GM12878 (cell line): ENCODE results near the gene PMAIP1. TPM values are rescaled to one million over a fixed set of nuclear protein-coding genes. Genes with fewer than 3 reads are reported as not detected.

ENCODE experiments used
- DPF2 ChIP-seq: fragments of 450-650 bp; IDR thresholded peaks from 2 replicates; pipeline ENCODE4 v1.6.1; 2017; ENCODE audit warnings: mild to moderate bottlenecking
- EED ChIP-seq: sonication (generic); IDR thresholded peaks from 2 replicates; pipeline ENCODE4 v1.6.1; 2016; ENCODE audit warnings: antibody characterized with exemption, low read depth
- JUNB ChIP-seq: IDR thresholded peaks from 2 replicates; pipeline ENCODE4 v1.6.1; 2016; ENCODE audit warnings: antibody characterized with exemption, mild to moderate bottlenecking
- KLF5 ChIP-seq: fragments of 450-650 bp; IDR thresholded peaks from 2 replicates; pipeline ENCODE4 v1.6.1; 2014; ENCODE audit warnings: mild to moderate bottlenecking; ENCODE audit not compliant: partially characterized antibody
- MEF2B ChIP-seq: fragments of 450-650 bp; IDR thresholded peaks from 2 replicates; pipeline ENCODE4 v1.6.1; 2018; ENCODE audit warnings: mild to moderate bottlenecking, moderate library complexity; ENCODE audit not compliant: partially characterized antibody, poor library complexity, severe bottlenecking
- POLR2A ChIP-seq: IDR thresholded peaks from 2 replicates; pipeline ENCODE4 v1.6.1; 2011; ENCODE audit warnings: low read depth, mild to moderate bottlenecking, low read length
- SIN3A ChIP-seq: IDR thresholded peaks from 2 replicates; pipeline ENCODE4 v1.6.1; 2012; ENCODE audit warnings: low read depth, low read length, improper control_type of control experiment
- SP1 ChIP-seq: IDR thresholded peaks from one replicate; pipeline ENCODE4 v1.6.1; 2011; ENCODE audit warnings: low read depth, low read length
- SREBF1 ChIP-seq: IDR thresholded peaks from 2 replicates; pipeline ENCODE4 v1.6.1; 2012; ENCODE audit warnings: mild to moderate bottlenecking, low read length
- TCF3 ChIP-seq: IDR thresholded peaks from 2 replicates; pipeline ENCODE4 v1.6.1; 2012; ENCODE audit warnings: low read depth, mild to moderate bottlenecking, low read length, borderline replicate concordance; ENCODE audit not compliant: insufficient read depth
- ZSCAN29 ChIP-seq: fragments of 450-650 bp; IDR thresholded peaks from 2 replicates; pipeline ENCODE4 v1.6.1; 2017; ENCODE audit warnings: mild to moderate bottlenecking, moderate library complexity
- polyA plus RNA-seq, 11 experiments: library from polyadenylated mRNA; depleted of rRNA in 4 of 11; unstranded in 6 of 11; stranded (reverse) in 5 of 11; fragments of >200 nt; fragmentation: Nextera tagmentation in 4 of 11; fragmentation: Illumina TruSeq in 1 of 11; extraction: Ambion mirVana in 4 of 11; extraction: Trizol in 1 of 11; gene quantifications; 1 replicate in 1 of 11; 2 replicates in 10 of 11; pipeline versions ENCODE4 v1.2.1 to v1.2.3, GENCODE V29; 2011 to 2016; ENCODE audit warnings: inconsistent platforms in 2 of 11, missing spikeins in 2 of 11, low read depth in 1 of 11
- total RNA-seq, 4 experiments: library from RNA; depleted of rRNA in 3 of 4; stranded (reverse); fragments of >200 nt in 3 of 4; fragmentation: Illumina TruSeq in 1 of 4; extraction: Trizol in 1 of 4; gene quantifications; 2 replicates each; pipeline versions ENCODE4 v1.2.1 to v1.2.3, GENCODE V29; 2013 to 2021
- TF ChIP-seq, protein P1 (sequence below): fragments of 450-650 bp; IDR thresholded peaks from 2 replicates; pipeline ENCODE4 v1.6.1; 2017; ENCODE audit warnings: mild to moderate bottlenecking, low read depth, inconsistent platforms; ENCODE audit not compliant: poor library complexity, severe bottlenecking
- TF ChIP-seq, protein P2 (sequence below): fragments of 450-650 bp; conservative IDR thresholded peaks from 2 replicates; pipeline ENCODE4 v1.6.1; 2017; ENCODE audit warnings: mild to moderate bottlenecking, moderate library complexity
- TF ChIP-seq, protein P3 (sequence below): IDR thresholded peaks from 2 replicates; pipeline ENCODE4 v1.6.1; 2011; ENCODE audit warnings: borderline replicate concordance, low read depth, mild to moderate bottlenecking, moderate library complexity, low read length; ENCODE audit not compliant: insufficient read depth, poor library complexity, severe bottlenecking
- TF ChIP-seq, protein P4 (sequence below): fragments of 450-650 bp; IDR thresholded peaks from 2 replicates; pipeline ENCODE4 v1.6.1; 2016; ENCODE audit warnings: mild to moderate bottlenecking
- TF ChIP-seq, protein P5 (sequence below): fragments of 450-650 bp; formaldehyde crosslinking; IDR thresholded peaks from 2 replicates; pipeline ENCODE4 v1.4.0; 2020; ENCODE audit warnings: mild to moderate bottlenecking, moderate library complexity

The PMAIP1 gene
- total and polyA plus RNA-seq, 10 of the 15 experiments (the other 5 are each of a cell fraction or from before 2014, with no cell fraction given) = 74.0 to 219 (median 112) TPM

DNA sequence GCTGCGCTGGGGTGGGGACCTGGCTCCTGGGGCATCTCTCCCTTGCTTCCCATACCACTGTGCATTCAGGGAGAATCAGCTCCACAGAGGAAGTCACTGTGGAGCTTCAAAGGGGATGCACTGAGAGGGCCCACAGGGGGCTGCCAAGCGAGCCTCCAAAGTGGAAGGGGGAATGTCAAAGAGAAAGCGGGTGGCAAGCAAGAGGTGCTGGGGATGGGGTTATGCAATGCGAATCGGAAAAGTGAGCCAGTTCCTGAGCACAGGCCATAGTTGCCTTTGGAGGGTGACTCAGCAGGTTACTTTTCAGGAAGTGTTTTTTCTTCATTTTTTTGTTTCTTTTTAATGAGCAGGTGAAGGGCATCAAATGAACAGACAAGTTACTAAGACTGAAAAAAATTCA, 17.6 kb downstream of the PMAIP1 start (continued):
- TF ChIP-seq, protein P1, sequence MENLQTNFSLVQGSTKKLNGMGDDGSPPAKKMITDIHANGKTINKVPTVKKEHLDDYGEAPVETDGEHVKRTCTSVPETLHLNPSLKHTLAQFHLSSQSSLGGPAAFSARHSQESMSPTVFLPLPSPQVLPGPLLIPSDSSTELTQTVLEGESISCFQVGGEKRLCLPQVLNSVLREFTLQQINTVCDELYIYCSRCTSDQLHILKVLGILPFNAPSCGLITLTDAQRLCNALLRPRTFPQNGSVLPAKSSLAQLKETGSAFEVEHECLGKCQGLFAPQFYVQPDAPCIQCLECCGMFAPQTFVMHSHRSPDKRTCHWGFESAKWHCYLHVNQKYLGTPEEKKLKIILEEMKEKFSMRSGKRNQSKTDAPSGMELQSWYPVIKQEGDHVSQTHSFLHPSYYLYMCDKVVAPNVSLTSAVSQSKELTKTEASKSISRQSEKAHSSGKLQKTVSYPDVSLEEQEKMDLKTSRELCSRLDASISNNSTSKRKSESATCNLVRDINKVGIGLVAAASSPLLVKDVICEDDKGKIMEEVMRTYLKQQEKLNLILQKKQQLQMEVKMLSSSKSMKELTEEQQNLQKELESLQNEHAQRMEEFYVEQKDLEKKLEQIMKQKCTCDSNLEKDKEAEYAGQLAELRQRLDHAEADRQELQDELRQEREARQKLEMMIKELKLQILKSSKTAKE = no peak
- TF ChIP-seq SP1 (no peak), POLR2A (no peak), EED (peak; percentile 16; the same call in 1 of the 2 replicates), SREBF1 (no peak), DPF2 (no peak), JUNB (0 out of 2 replicates have a peak, but pooled peaks have one; percentile 30), MEF2B (no peak), ZSCAN29 (no peak), TCF3 (no peak), KLF5 (no peak), SIN3A (no peak)
- TF ChIP-seq, protein P2, sequence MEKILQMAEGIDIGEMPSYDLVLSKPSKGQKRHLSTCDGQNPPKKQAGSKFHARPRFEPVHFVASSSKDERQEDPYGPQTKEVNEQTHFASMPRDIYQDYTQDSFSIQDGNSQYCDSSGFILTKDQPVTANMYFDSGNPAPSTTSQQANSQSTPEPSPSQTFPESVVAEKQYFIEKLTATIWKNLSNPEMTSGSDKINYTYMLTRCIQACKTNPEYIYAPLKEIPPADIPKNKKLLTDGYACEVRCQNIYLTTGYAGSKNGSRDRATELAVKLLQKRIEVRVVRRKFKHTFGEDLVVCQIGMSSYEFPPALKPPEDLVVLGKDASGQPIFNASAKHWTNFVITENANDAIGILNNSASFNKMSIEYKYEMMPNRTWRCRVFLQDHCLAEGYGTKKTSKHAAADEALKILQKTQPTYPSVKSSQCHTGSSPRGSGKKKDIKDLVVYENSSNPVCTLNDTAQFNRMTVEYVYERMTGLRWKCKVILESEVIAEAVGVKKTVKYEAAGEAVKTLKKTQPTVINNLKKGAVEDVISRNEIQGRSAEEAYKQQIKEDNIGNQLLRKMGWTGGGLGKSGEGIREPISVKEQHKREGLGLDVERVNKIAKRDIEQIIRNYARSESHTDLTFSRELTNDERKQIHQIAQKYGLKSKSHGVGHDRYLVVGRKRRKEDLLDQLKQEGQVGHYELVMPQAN = no peak
- TF ChIP-seq, protein P3, sequence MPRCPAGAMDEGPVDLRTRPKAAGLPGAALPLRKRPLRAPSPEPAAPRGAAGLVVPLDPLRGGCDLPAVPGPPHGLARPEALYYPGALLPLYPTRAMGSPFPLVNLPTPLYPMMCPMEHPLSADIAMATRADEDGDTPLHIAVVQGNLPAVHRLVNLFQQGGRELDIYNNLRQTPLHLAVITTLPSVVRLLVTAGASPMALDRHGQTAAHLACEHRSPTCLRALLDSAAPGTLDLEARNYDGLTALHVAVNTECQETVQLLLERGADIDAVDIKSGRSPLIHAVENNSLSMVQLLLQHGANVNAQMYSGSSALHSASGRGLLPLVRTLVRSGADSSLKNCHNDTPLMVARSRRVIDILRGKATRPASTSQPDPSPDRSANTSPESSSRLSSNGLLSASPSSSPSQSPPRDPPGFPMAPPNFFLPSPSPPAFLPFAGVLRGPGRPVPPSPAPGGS = no peak
- TF ChIP-seq, protein P4, sequence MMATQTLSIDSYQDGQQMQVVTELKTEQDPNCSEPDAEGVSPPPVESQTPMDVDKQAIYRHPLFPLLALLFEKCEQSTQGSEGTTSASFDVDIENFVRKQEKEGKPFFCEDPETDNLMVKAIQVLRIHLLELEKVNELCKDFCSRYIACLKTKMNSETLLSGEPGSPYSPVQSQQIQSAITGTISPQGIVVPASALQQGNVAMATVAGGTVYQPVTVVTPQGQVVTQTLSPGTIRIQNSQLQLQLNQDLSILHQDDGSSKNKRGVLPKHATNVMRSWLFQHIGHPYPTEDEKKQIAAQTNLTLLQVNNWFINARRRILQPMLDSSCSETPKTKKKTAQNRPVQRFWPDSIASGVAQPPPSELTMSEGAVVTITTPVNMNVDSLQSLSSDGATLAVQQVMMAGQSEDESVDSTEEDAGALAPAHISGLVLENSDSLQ = no peak
- TF ChIP-seq, protein P5, sequence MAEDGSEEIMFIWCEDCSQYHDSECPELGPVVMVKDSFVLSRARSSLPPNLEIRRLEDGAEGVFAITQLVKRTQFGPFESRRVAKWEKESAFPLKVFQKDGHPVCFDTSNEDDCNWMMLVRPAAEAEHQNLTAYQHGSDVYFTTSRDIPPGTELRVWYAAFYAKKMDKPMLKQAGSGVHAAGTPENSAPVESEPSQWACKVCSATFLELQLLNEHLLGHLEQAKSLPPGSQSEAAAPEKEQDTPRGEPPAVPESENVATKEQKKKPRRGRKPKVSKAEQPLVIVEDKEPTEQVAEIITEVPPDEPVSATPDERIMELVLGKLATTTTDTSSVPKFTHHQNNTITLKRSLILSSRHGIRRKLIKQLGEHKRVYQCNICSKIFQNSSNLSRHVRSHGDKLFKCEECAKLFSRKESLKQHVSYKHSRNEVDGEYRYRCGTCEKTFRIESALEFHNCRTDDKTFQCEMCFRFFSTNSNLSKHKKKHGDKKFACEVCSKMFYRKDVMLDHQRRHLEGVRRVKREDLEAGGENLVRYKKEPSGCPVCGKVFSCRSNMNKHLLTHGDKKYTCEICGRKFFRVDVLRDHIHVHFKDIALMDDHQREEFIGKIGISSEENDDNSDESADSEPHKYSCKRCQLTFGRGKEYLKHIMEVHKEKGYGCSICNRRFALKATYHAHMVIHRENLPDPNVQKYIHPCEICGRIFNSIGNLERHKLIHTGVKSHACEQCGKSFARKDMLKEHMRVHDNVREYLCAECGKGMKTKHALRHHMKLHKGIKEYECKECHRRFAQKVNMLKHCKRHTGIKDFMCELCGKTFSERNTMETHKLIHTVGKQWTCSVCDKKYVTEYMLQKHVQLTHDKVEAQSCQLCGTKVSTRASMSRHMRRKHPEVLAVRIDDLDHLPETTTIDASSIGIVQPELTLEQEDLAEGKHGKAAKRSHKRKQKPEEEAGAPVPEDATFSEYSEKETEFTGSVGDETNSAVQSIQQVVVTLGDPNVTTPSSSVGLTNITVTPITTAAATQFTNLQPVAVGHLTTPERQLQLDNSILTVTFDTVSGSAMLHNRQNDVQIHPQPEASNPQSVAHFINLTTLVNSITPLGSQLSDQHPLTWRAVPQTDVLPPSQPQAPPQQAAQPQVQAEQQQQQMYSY (CRISPR knock-in tag) = no peak
